Stimulated activated CD4-positive, alpha-beta T cell treated with anti-CD3 and anti-CD28 coated beads, Interleukin-1b, Interleukin-23, amount 100 ng/mL, for 24 hours (primary cell): ENCODE measurements around the gene NDUFAF2.
"Not testable (repeated sequence)": the region's sequence is repeated elsewhere in the genome, so short reads cannot be mapped to it uniquely, and the experiment has no call there.

Source experiments
- DNase-seq, 4 experiments: peaks; one replicate each; pipeline ENCODE4 v3.0.0-alpha.2; 2020; ENCODE audit warnings: low read depth in 4 of 4, low spot score in 1 of 4

Gene NDUFAF2, protein sequence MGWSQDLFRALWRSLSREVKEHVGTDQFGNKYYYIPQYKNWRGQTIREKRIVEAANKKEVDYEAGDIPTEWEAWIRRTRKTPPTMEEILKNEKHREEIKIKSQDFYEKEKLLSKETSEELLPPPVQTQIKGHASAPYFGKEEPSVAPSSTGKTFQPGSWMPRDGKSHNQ

DNA sequence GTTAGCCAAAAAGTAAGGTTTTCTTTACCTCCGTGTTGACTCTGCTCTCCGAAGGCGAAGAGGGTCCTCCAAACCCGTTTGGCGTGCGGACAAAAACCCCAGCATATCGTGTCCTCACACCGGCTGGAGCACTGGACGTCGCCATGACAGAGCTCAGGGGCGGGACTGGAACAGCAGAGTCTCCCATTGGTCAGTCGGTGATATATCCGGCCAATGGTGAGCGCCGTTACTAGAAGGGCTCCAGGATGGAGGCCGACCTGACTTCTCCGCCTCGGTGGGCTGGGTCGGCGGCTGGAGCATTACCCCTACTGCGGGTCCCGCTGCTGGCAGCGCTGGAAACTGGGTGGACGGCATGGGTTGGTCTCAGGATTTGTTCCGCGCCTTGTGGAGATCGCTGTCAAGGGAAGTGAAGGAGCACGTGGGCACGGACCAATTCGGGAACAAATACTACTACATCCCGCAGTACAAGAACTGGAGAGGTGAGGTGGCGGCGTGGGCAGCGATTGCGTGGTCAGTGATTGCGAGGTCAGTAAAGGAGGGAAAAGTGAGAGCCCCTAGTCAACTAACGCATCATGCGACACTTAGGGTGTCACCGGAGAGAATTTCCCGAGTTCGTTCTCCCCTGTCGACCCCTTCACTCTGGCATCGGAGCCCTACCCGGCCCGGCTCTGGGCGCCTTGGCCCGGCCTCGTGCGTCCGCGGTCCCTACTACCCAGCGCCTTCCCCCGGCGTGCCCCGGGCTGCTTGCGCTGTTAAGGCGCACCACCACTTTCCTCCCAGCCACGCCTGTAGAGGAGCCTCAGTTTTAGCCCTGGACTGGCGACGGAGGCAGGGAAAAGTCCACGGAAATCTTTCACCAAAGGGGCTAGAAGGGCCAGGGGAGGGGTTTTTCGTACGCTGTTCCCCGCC, at the start of gene NDUFAF2, which contains the start of gene ERCC8:
NDUFAF2 (plus strand) TSS at position 302 of the 909 bp plus-strand sequence; CDS start at position 353, 51 bp downstream.
ERCC8 (minus strand) TSS at position 167 of the 909 bp plus-strand sequence; CDS start at position 105, 62 bp downstream.
- peak; percentile 64 to 77 (median 72) for DNase-seq

DNA sequence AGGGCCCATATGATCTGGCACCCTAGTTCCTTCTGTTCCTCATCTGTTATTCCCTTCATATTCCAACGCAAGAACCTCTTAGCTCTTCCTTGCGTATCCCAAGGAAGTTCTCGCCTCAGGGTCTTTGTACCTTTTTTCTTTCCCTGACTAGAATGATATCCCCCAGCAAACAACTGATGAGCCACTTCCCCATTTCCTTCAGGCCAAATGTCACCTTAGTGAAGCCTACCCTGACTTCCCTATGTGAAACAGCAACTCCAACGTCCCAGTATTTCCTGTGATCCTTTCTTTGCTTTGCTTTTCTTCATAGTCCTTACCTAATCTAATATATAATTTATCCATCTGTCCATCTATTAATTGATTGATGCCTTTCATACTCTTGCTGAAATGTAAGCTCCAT, 48.0 kb upstream of the NDUFAF2 start:
- DNase-seq, result no peak

DNA sequence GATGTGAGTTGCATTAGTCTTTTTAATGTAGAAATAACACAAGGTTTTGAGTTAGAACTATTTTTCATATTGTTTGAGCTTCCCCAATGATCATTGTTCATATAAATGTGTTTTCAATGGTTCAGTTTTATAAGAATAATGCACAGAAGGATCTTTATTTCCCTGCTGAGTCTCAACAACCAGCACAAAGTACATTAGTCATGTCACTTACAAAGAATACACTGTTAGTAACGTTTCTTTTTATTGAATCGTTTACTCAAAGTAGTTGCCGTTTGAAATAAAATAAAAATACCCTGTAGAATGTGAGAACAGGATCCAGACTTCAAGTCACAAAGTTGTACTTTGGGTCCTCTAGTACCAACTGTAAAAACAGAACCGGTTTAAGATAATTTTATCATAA, 41.6 kb upstream of the NDUFAF2 start:
- no peak for DNase-seq

DNA sequence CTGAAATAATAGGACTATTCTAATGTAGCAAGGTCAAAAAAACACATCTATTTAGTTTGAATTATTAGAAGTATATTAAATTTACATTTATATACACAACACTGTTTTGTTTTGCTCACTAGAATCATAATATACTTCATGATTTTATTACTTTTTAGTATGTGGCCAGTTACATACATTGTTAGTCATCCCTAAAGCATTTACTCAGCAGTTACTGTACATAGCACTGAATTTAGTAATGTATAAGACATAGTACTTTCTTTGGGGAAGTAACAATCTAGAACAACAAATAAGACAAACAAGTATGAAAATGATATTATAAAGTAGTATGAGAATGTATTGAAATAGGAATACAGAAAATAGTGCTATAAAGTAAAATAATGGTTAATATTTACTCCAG, 28.4 kb upstream of the NDUFAF2 start:
- DNase-seq, result no peak

DNA sequence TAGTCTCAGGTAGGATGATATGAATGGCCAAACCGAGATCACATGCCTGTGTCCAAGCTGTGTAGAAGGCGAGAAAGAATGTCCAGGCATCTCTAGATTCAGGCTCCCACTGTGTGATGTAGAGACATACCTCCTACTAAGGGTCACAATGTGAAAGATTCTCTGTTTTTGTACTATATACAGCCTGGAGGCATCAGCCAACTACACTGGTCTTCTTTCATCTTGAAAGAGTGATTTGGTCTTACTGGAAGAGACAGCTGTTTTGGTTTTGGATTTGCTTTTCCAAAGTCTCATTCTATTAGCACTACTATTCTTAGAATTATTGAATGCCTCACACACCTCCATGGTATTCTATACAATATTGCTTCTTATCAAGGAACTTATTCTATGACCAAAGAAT, 26.5 kb upstream of the NDUFAF2 start:
- DNase-seq, result no peak

DNA sequence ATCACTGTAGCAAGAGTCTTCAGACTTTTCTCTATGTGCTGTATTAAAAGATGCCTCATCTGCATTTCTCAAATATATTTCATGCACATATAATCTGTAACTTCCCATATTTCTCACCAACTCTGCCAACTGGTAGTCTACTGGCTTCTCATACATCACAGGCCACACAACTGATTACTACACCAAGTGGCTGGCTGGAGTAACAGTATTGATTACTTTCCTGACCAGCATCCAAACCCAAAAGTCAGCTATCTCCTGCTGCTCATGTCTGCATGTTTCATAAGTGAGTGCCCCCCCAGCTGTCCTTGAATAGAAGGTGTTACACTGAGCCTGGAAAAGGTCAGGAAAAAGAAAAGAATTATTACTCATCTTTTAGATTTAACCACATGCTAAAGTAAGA, 17.6 kb upstream of the NDUFAF2 start:
- no peak for DNase-seq

DNA sequence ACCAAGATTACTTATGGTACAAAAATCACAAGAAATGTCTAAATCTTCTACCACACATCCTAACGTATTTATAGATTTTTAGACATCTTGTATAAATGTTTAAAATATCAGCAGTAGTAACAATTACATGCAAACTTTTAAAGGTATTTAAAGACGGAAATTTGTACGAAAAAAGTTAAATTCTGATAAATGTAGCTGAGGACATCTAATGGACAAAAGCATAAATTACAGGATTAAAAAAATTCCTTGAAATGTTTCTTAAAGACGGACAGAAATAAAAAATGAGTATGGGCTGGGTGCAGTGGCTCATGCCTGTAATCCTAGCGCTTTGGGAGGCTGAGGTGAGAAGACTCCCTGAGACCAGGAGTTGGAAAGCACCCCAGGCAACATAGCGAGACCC, 16.0 kb upstream of the NDUFAF2 start:
- DNase-seq, result no peak

DNA sequence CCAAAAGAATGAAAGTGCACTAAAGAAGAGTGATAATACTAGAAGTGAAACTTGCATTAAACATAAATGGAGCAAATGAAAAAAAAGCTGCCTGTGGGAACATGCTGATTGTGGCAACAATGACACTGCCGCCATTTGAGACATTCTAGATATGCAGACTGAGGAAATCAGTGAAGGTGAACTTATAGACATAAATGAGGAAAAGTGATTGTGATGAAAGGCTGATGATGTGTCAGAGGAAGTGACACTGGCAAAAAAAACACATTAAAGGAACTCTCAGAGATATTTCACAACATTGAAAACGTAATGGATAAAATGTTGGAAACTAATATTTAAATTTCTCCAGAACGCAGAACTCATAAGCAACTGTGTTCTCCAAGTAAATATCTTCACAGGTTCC, 1.4 kb upstream of the NDUFAF2 start:
- no peak for DNase-seq

DNA sequence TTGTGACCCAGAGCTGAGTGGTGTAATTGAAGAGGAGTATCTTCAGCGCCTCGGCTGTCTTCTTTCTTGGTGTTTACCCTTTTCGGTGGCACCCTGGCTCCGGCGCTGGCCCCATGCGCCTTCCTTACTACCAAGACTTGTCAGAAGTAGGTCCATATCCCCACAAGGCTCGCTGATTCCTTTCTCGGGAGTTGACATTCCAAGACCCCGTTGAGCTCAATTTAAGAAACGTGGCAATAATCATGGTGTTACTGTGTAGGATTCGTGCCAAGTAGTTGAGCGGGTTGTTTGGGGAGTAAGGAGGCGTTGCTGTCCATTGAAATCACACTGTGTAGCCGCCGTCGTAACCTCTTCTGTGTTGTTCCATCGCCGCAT, 795 bp downstream of the NDUFAF2 start:
- peak in 3 of 4 experiments; percentile 2 to 14 (median 2) for DNase-seq

DNA sequence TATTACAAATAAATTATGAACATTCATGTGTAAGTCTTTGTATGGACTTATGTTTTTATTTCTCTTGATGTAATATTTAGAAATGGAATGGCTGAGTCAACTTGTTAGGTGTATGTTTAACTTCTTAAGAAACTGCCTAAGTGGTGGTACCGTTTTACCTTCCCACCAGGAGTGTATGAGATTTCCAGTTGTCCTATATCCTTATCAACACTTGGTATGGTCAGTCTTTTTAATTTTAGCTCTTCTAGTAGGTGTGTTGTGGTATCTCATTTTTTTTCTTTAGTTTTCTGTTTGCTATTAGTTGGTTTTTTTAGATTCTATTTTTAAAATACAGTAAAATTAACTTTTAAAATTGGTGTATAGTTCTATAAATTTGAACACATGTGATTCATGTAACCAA, 3.7 kb downstream of the NDUFAF2 start:
- DNase-seq, result no peak

DNA sequence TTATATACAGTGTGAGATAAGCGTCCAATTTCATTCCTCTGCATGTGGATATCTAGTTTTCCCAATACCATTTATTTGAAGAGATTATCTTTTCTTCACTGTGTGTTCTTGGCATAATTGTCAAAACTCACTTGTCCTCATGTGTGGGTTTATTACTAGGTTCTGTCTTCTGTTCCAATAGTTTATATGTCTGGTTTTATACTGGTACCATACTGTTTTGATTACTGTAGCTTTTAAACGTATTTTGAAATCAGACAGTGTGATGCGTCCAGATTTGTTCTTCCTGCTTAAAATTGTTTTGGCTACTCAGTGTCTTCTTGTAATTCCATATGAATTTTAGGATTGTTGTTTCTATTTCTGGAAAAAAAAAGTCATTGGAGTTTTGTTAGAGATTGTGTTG, 10.2 kb downstream of the NDUFAF2 start:
- DNase-seq, result no peak

DNA sequence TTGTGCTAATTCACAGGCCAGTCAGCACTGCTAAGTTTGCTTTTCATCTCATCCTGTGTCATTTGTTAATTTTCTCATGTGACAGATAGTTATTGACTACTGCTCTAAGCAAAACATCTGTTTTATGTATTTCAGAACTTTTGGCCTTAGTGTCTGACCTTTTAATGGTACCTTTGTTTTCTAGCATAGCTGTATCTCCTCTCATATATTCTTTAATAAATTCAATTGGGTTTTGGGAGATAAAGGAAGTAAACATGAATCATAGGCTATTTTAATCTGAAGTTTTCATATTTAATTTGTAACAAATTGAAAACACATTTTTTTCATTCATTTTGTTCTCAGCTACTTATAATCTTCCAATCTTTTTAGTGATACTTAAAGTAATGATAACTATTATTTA, 13.1 kb downstream of the NDUFAF2 start:
- DNase-seq, result no peak

DNA sequence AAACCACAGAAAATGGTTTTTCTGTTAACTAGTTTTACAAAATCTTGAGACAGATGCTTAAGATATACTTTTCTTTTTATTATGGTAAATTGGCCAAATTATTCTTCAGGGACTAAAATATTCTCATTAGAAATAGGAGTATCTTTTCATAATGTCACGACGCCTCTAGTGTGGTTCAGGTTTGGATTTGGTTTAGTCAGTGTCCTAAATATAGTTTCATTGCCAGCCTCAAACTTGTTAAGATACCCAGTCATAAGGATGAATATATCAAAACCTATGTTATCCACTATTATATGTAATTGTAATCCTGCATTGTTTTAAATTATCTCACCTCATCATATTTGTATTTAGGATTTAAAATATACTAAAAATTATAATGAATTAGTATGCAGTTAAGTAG, 13.7 kb downstream of the NDUFAF2 start:
- no peak for DNase-seq

DNA sequence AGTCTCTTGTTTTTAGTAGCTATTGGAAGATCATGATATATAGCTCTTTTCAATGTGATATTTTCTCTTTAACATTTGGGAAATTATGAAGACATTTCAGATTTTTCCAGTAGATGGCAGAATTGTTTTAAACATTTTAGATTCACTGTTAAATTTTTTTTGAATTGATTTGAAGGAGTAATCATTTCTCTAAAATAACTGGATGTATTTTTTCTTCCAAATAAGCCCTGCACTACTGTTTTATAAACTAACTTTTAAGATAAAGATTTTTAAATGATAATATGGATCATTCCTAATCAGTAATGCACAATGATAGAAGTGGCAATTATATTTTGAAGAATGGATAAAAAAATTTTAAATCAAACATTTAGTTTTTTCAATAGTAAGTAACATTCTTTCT, 14.2 kb downstream of the NDUFAF2 start:
- no peak for DNase-seq

DNA sequence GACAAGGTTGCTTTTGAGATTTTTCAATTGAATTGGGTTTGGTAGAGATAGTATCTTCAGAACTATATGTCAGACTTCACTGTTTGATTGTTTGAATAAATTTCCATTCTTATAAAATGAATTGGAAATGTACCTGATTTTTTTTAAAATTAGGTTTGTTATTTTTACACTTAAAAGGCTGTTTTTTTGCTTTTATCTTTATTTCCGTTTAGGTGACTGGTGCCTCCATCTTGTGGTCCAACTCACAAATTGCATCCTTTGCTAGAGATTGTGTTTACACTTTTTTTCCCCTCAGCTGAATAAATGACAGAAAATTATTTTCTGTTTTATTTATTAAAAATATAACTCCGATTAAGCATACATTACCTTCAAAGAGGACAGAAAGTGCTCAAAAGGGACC, 15.6 kb downstream of the NDUFAF2 start:
- DNase-seq, result no peak

DNA sequence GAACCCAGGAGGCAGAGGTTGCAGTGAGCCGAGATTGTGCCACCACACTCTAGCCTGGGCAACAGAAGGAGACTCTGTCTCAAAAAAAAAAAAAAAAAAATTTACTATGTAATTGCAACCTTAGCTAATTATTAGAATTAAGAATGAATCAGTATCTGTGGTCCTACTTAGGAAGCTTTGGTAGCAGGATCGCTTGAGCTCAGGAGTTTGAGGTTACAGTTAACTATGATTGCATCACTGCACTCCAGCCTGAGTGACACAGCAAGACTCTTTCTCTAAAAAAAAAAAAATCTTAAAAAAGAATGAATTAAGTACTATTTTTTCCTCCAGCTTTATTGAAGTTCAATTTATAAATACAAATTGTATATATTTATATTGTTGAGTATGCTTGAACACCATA, 16.7 kb downstream of the NDUFAF2 start:
- no peak for DNase-seq

DNA sequence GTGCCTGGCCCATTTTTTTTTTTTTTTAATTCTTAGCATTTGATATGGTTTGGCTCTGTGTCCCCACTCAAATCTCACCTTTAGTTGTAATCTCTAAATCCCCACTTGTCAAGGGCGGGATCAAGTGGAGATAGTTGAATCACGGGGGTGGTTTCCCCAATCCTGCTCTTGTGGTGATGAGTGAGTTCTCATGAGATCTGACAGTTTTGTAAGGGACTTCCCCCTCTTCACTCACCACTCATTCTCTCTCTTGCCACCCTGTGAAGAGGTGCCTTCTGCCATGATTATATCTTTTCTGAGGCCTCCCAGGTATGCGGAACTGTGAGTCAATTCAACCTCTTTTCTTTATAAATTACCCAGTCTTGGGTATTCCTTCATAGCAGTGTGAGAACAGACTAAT, 27.2 kb downstream of the NDUFAF2 start:
- peak in 3 of 4 experiments; percentile 2 to 44 (median 21) for DNase-seq

DNA sequence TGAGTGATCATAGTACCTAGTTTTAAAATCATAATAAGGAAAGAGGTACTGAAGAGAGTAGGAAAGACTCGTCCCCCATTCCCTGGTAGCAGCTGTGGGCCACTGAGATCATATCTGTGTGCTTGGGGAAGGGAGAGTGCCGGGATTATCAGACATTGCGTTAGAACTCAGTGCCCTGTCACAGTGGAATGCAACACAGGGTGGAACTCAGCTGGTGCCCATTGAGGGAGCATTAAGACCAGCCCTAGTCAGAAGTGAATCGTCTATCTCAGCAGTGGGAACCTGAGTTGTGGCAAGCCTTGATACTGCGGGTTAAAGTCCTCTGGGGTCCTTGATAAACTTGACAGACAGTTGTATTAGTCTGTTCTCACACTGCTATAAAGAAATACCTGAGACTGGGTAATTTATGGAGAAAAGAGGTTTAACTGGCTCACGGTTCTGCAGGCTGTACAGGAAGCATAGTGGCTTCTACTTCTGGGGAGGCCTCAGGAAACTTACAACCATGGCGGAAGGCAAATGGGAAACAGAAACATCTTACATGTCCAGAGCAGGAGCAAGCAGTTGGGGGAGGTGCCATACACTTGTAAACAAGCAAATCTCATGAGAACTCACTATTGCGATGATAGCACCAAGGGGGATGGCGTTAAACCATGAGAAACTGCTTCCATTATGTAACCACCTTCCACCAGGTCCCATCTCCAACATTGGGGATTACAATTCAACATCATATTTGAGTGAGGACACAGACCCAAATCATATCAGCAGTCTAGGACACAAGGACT, 33.1 kb downstream of the NDUFAF2 start:
- no peak for DNase-seq

DNA sequence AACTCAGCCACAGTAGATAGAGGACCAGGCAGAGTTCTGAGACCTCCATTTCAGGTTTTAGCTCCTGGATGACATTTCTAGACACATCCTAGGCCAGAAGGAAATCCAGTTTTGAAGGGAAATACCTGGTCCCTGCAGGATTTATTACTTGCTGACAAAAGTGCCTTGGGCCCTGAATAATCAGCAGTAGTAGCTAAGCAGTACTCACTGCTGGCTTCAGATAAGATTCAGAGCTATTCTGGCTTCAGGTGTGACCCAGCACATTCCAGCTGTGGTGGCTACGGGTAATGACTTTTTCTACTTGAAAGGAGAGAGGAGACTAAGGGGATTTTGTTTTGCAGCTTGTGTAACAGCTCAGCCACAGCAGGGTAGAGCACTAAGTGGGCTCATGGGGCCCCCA, 34.0 kb downstream of the NDUFAF2 start:
- DNase-seq, result no peak

DNA sequence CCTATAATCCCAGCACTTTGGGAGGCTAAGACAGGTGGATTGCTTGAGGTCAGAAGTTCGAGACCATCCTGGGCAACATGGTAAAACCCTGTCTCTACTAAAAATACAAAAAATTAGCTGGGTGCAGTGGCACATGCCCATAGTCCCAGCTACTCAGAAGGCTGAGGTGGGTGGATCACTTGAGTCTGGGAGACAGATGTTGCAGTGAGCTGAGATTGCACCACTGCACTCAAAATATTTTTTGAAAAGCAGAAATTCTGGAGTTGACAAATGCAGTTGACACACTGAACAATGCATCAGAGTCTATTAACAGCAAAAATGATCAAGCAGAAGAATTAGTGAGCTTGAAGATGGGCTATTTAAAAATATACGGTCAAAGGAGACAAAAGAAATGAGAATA, 35.5 kb downstream of the NDUFAF2 start:
- DNase-seq, result no peak

DNA sequence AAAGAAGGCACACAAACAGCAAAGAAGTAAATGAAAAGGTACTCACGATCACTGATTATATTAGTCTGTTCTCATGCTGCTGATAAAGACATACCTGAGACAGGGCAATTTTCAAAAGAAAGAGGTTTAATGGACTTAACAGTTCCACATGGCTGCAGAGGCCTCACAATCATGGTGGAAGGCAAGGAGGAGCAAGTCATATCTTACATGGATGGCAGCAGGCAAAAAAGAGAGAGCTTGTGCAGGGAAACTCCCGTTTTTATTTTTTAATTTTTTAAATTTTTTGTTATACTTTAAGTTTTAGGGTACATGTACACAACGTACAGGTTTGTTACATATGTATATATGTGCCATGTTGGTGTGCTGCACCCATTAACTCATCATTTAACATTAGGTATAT, 37.1 kb downstream of the NDUFAF2 start:
- not testable (repeated sequence) for DNase-seq

DNA sequence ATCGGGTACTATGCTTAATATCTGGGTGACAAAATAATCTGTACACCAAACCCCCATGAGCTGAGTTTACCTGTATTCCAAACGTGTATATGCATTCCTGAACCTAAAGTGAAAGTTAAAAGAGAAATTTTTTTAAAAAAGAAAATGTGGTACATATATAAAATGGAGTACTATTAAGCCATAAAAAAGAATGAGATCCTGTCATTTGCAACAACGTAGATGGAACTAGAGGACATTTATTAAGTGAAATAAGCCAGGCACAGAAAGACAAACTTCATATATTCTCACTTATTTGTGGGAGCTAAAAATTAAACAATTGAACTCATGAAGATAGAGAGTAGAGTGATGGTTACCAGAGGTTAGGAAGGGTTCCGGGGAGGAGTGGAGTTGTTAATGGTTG, 44.8 kb downstream of the NDUFAF2 start:
- DNase-seq, result no peak
